ENCODE results near the gene PCDHGB1.
A peak's percentile ranks its signal among the peaks of the same experiment; 100 is the strongest.
"Not testable (repeated sequence)": the region's sequence is repeated elsewhere in the genome, so short reads cannot be mapped to it uniquely, and the experiment has no call there.

PCDHGB1 gene

DNA sequence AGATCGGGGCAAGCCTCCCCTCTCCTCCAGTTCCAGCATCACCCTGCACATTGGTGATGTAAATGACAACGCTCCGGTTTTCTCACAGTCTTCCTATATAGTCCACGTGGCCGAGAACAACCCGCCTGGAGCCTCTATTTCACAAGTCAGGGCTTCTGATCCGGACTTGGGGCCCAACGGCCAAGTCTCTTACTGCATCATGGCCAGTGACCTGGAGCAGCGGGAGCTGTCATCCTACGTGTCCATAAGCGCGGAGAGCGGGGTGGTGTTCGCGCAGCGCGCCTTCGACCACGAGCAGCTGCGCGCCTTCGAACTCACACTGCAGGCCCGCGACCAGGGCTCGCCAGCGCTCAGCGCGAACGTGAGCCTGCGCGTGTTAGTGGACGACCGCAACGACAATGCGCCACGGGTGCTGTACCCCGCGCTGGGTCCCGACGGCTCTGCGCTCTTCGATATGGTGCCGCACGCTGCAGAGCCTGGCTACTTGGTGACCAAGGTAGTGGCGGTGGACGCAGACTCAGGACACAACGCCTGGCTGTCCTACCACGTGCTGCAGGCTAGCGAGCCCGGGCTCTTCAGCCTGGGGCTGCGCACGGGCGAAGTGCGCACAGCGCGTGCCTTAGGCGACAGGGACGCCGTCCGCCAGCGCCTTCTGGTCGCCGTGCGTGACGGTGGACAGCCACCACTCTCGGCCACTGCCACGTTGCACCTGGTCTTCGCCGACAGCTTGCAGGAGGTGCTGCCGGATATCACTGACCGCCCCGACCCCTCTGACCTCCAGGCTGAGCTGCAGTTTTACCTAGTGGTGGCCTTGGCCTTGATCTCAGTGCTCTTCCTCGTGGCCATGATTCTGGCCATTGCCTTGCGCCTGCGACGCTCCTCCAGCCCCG lies 39.5 kb downstream of the PCDHGB1 start:
- Histone ChIP-seq H3K9me3 (replicated peaks; ENCODE audit: low read length) (peaks cover 35% of the 10 kb centered on the region), H3K27me3 (ENCODE audit: control insufficient read depth, insufficient read depth, low read length) (no peaks in the 10 kb centered on the region), H3K36me3 (ENCODE audit: insufficient read depth, low read length) (peaks cover 5% of the 10 kb centered on the region), H3K4me1 (ENCODE audit: control insufficient read depth, insufficient read depth, low read length) (no peaks in the 10 kb centered on the region), H3K9ac (ENCODE audit: low read depth, low read length) (no peak overlapping the region), H3K4me3 (ENCODE audit: low read length) (no peak overlapping the region), H3K4me2 (ENCODE audit: low read length) (no peak overlapping the region)

DNA sequence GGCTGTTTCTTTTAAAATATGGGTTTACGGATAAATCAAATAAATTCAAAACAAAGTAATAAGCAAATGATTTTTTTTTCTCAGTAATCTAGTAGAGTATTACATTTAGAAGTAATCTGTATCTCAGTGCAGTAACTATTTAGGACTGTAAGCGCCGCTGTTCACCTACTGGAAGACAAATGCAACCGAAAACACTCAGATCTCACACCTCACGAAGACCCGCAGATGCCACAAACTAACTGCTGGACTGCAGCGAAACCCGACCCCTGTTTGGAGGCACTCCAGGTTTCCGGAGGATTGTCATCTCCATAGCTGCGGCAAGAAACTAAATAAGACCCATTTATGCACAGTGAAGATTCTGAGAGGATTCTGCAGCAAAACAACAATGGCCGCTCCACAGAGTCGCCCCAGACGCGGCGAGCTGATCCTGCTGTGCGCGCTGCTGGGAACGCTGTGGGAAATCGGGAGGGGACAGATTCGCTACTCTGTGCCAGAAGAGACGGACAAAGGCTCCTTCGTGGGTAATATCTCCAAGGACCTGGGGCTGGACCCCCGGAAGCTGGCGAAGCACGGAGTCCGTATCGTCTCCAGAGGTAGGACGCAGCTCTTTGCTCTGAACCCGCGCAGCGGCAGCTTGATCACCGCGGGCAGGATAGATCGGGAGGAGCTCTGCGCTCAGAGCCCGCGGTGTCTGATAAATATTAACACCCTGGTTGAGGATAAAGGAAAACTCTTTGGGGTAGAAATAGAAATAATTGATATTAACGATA lies 42.7 kb downstream of the PCDHGB1 start, which contains the start of gene PCDHGA8:
Gene PCDHGA8, plus strand, starts transcription at position 205 of the 770 bp plus-strand sequence. Its CDS starts 181 bp downstream, at position 386.
- peaks cover 5% of the 10 kb centered on the region for H3K36me3 ChIP-seq (ENCODE audit: insufficient read depth, low read length)
- H3K4me1 ChIP-seq (ENCODE audit: control insufficient read depth, insufficient read depth, low read length) = no peaks in the 10 kb centered on the region
- no peak within 1 kb of the TSS for H3K4me2 ChIP-seq (ENCODE audit: low read length)
- peaks cover 39% of the 10 kb centered on the region for H3K9me3 ChIP-seq (replicated peaks; ENCODE audit: low read length)
- no peaks in the 10 kb centered on the region for H3K27me3 ChIP-seq (ENCODE audit: control insufficient read depth, insufficient read depth, low read length)
- peak within 1 kb of the TSS; percentile 22 for H3K4me3 ChIP-seq (ENCODE audit: low read length)
- H3K9ac ChIP-seq (ENCODE audit: low read depth, low read length) = no peak within 1 kb of the TSS

DNA sequence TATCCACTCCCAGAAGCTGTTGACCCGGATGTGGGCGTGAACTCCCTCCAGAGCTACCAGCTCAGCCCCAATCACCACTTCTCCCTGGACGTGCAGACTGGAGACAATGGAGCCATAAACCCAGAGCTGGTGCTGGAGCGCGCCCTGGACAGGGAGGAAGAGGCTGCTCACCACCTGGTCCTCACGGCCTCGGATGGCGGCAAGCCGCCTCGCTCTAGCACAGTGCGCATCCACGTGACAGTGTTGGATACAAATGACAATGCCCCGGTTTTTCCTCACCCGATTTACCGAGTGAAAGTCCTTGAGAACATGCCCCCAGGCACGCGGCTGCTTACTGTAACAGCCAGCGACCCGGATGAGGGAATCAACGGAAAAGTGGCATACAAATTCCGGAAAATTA lies 43.4 kb downstream of the PCDHGB1 start:
- Histone ChIP-seq H3K4me3 (ENCODE audit: low read length) (no peak overlapping the region), H3K9me3 (replicated peaks; ENCODE audit: low read length) (peaks cover 39% of the 10 kb centered on the region), H3K36me3 (ENCODE audit: insufficient read depth, low read length) (peaks cover 5% of the 10 kb centered on the region), H3K4me2 (ENCODE audit: low read length) (no peak overlapping the region), H3K27me3 (ENCODE audit: control insufficient read depth, insufficient read depth, low read length) (no peaks in the 10 kb centered on the region), H3K9ac (ENCODE audit: low read depth, low read length) (no peak overlapping the region), H3K4me1 (ENCODE audit: control insufficient read depth, insufficient read depth, low read length) (no peaks in the 10 kb centered on the region)

DNA sequence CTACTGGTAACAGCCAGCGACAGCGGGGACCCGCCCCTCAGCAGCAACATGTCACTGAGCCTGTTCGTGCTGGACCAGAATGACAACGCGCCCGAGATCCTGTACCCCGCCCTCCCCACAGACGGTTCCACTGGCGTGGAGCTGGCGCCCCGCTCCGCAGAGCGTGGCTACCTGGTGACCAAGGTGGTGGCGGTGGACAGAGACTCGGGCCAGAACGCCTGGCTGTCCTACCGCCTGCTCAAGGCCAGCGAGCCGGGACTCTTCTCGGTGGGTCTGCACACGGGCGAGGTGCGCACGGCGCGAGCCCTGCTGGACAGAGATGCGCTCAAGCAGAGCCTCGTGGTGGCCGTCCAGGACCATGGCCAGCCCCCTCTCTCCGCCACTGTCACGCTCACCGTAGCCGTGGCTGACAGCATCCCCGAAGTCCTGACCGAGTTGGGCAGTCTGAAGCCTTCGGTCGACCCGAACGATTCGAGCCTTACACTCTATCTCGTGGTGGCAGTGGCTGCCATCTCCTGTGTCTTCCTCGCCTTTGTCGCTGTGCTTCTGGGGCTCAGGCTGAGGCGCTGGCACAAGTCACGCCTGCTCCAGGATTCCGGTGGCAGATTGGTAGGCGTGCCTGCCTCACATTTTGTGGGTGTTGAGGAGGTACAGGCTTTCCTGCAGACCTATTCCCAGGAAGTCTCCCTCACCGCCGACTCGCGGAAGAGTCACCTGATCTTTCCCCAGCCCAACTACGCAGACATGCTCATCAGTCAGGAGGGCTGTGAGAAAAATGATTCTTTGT lies 44.7 kb downstream of the PCDHGB1 start:
- H3K4me2 ChIP-seq (ENCODE audit: low read length); H3K4me1 ChIP-seq (ENCODE audit: control insufficient read depth, insufficient read depth, low read length); H3K27me3 ChIP-seq (ENCODE audit: control insufficient read depth, insufficient read depth, low read length); H3K9ac ChIP-seq (ENCODE audit: low read depth, low read length); H3K36me3 ChIP-seq (ENCODE audit: insufficient read depth, low read length); H3K4me3 ChIP-seq (ENCODE audit: low read length): not testable (repeated sequence)
- H3K9me3 ChIP-seq (replicated peaks; ENCODE audit: low read length) = peaks cover 38% of the 10 kb centered on the region

DNA sequence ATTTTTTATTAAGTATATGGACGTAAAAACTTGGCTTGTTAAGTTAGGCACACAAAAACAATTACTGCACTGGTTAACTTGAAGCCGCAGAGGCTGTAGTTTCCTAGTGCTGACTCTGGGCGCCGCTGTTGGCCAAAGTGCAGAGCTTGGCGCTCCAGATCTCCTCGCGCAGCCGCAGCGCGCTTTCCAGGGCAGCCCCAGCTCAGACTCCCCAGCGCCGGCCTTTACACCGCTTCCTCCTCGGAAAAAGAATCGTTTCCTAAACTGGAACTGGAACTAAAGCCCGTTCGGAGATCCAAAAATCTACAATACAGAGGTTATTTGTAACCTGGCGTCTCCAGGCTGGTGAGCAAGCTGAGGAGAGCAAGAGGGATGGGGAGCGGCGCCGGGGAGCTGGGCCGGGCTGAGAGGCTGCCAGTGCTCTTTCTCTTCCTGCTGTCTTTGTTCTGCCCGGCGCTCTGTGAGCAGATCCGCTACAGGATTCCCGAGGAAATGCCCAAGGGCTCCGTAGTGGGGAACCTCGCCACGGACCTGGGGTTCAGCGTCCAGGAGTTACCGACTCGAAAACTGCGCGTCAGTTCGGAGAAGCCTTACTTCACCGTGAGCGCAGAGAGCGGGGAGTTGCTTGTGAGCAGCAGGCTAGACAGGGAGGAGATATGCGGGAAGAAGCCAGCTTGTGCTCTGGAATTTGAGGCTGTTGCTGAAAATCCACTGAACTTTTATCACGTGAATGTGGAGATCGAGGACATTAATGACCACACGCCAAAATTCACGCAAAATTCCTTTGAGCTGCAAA lies 48.1 kb downstream of the PCDHGB1 start, which contains the start of gene PCDHGB5:
Gene PCDHGB5, plus strand, starts transcription at position 192 of the 796 bp plus-strand sequence. Its CDS starts 181 bp downstream, at position 373.
- H3K4me3 ChIP-seq (ENCODE audit: low read length) = peak within 1 kb of the TSS; percentile 72
- not testable (repeated sequence) for H3K36me3 ChIP-seq (ENCODE audit: insufficient read depth, low read length); H3K27me3 ChIP-seq (ENCODE audit: control insufficient read depth, insufficient read depth, low read length); H3K4me1 ChIP-seq (ENCODE audit: control insufficient read depth, insufficient read depth, low read length)
- peak within 1 kb of the TSS; percentile 62 for H3K9ac ChIP-seq (ENCODE audit: low read depth, low read length)
- H3K4me2 ChIP-seq (ENCODE audit: low read length) = peak within 1 kb of the TSS; percentile 74
- H3K9me3 ChIP-seq (replicated peaks; ENCODE audit: low read length) = peaks cover 43% of the 10 kb centered on the region

DNA sequence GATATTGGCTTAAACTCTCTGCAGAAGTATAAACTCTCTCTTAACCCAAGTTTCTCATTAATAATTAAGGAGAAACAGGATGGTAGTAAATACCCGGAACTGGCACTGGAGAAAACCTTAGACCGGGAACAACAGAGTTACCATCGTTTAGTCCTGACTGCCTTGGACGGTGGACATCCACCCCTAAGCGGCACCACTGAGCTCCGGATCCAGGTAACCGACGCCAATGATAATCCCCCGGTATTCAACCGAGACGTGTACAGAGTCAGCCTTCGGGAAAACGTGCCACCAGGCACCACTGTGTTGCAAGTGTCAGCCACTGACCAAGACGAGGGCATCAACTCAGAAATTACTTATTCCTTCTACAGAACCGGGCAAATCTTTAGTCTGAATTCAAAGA lies 48.7 kb downstream of the PCDHGB1 start:
- Histone ChIP-seq H3K9me3 (replicated peaks; ENCODE audit: low read length) (peaks cover 44% of the 10 kb centered on the region), H3K9ac (ENCODE audit: low read depth, low read length) (no peak overlapping the region), H3K4me1 (ENCODE audit: control insufficient read depth, insufficient read depth, low read length) (no peaks in the 10 kb centered on the region), H3K36me3 (ENCODE audit: insufficient read depth, low read length) (peaks cover 5% of the 10 kb centered on the region), H3K4me3 (ENCODE audit: low read length) (peak overlapping the region; percentile 26), H3K4me2 (ENCODE audit: low read length) (peak overlapping the region; percentile 42), H3K27me3 (ENCODE audit: control insufficient read depth, insufficient read depth, low read length) (no peaks in the 10 kb centered on the region)

DNA sequence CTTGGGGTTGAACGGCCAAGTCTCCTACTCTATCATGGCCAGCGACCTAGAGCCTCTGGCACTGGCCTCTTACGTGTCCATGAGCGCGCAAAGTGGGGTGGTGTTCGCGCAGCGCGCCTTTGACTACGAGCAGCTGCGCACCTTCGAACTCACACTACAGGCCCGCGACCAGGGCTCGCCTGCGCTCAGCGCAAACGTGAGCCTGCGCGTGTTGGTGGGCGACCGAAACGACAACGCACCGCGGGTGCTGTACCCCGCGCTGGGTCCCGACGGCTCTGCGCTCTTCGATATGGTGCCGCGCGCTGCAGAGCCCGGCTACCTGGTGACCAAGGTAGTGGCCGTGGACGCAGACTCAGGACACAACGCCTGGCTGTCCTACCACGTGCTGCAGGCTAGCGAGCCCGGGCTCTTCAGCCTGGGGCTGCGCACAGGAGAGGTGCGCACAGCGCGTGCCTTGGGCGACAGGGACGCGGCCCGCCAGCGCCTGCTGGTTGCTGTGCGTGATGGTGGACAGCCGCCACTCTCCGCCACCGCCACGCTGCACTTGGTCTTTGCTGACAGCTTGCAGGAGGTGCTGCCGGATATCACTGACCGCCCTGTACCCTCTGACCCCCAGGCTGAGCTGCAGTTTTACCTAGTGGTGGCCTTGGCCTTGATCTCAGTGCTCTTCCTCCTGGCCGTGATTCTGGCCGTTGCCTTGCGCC lies 49.8 kb downstream of the PCDHGB1 start:
- H3K9me3 ChIP-seq (replicated peaks; ENCODE audit: low read length) = peaks cover 47% of the 10 kb centered on the region
- H3K4me2 ChIP-seq (ENCODE audit: low read length) = peak overlapping the region; percentile 15
- peaks cover 5% of the 10 kb centered on the region for H3K36me3 ChIP-seq (ENCODE audit: insufficient read depth, low read length)
- no peaks in the 10 kb centered on the region for H3K27me3 ChIP-seq (ENCODE audit: control insufficient read depth, insufficient read depth, low read length)
- H3K4me1 ChIP-seq (ENCODE audit: control insufficient read depth, insufficient read depth, low read length) = no peaks in the 10 kb centered on the region
- peak overlapping the region; percentile 56 for H3K4me3 ChIP-seq (ENCODE audit: low read length)
- no peak overlapping the region for H3K9ac ChIP-seq (ENCODE audit: low read depth, low read length)

All from skeletal muscle satellite cell (primary cell).